ENCODE results near the gene C11orf42.

DNA sequence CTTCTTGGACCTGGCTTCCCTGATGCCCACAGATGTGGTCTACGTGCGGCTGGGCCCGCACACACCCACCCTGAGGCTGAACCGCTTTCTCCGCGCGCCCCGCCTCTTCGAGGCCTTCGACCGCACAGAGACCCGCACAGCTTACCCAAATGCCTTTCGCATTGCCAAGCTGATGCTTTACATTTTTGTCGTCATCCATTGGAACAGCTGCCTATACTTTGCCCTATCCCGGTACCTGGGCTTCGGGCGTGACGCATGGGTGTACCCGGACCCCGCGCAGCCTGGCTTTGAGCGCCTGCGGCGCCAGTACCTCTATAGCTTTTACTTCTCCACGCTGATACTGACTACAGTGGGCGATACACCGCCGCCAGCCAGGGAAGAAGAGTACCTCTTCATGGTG lies 34.8 kb downstream of the C11orf42 start:
- TF ChIP-seq, protein P1, sequence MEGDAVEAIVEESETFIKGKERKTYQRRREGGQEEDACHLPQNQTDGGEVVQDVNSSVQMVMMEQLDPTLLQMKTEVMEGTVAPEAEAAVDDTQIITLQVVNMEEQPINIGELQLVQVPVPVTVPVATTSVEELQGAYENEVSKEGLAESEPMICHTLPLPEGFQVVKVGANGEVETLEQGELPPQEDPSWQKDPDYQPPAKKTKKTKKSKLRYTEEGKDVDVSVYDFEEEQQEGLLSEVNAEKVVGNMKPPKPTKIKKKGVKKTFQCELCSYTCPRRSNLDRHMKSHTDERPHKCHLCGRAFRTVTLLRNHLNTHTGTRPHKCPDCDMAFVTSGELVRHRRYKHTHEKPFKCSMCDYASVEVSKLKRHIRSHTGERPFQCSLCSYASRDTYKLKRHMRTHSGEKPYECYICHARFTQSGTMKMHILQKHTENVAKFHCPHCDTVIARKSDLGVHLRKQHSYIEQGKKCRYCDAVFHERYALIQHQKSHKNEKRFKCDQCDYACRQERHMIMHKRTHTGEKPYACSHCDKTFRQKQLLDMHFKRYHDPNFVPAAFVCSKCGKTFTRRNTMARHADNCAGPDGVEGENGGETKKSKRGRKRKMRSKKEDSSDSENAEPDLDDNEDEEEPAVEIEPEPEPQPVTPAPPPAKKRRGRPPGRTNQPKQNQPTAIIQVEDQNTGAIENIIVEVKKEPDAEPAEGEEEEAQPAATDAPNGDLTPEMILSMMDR (IDR thresholded peaks at IDR 0.05): no peak
- TF ChIP-seq POLR2AphosphoS5 (IDR thresholded peaks at IDR 0.05): no peak
- TF ChIP-seq POLR2A (IDR thresholded peaks at IDR 0.05): no peak
- TF ChIP-seq EP300 (IDR thresholded peaks at IDR 0.05): no peak

Measured in stomach (tissue), 4 donors.